Stimulated activated CD8-positive, alpha-beta memory T cell treated with anti-CD3 and anti-CD28 coated beads, Interleukin-15, amount 100 ng/mL, for 24 hours (primary cell): ENCODE measurements around the gene UNCX.
"Not testable (repeated sequence)": the region's sequence is repeated elsewhere in the genome, so short reads cannot be mapped to it uniquely, and the experiment has no call there.

Experiments used
- DNase-seq: peaks from one replicate; pipeline ENCODE4 v3.0.0-alpha.2; 2020; ENCODE audit warnings: low read depth

Gene UNCX

DNA sequence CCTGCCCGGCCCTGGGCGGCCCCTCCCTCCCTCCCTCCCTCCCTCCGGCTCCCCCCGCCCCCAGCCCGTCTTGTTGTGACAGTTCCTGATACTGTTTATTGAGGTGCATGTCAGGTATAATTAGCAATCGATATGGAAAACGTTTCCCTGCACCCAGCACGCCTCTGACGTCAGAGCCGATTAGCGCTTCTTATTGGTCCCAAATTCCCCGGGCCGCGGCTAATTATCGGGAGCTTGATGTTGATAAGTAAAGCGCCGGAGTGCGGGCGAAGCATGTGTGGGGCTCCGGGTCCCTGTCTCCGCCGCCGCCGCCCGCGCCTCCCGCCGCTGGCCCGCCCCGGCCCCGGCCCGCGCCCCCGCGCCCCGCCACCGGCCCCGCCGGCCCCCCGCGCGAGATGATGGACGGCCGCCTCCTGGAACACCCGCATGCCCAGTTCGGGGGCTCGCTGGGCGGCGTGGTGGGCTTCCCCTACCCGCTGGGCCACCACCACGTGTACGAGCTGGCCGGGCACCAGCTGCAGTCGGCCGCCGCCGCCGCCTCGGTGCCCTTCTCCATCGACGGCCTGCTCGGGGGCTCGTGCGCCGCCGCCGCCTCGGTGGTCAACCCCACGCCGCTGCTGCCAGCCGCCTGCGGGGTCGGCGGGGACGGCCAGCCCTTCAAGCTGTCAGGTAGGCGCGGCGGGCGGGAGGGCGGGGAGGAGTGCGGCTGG, at the start of gene UNCX:
Gene UNCX, plus strand, starts transcription at position 250 of the 710 bp plus-strand sequence. Its CDS starts 146 bp downstream, at position 396.
- DNase-seq: no peak

DNA sequence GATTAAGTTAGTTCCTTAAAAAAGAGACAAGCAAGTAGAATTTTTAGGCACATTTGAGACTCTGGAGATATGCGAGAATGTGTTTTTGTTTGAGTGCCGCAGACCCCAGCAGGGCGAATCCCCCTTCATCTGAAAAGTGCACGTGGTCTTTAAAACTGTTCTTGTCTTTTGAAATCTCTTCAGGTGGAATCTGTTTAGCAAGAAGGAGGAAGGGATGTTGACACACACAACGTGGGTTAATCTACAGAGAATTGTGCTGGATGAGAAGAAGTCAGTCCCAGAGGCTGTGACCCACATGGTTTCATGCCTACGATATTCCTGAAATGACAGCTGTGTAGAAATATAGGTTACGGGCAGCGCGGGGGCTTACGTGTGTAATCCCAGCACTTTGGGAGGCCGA, 45.5 kb upstream of the UNCX start:
- DNase-seq: no peak

DNA sequence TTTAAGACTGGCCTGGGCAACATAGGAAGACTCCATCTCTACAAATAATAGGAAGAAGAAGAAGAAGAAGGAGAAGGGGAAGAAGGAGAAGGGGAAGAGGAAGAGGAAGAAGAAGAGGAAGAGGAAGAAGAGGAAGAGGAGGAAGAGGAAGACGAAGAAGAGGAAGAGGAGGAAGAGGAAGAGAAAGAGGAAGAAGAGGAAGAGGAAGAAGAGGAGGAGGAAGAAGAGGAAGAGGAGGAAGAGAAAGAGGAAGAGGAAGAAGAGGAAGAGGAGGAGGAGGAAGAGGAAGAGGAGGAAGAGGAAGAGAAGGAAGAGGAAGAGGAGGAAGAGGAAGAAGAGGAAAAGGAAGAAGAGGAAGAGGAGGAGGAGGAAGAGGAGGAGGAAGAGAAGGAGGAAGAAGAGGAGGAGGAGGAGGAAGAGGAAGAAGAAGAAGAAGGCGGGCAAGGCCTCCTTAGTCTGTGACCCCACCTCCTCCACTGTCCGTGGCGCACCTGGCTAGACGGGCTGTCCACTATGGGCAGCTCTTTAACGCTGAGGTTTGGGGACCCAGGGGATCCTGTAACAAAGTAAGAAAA, 43.9 kb upstream of the UNCX start:
- no peak for DNase-seq

DNA sequence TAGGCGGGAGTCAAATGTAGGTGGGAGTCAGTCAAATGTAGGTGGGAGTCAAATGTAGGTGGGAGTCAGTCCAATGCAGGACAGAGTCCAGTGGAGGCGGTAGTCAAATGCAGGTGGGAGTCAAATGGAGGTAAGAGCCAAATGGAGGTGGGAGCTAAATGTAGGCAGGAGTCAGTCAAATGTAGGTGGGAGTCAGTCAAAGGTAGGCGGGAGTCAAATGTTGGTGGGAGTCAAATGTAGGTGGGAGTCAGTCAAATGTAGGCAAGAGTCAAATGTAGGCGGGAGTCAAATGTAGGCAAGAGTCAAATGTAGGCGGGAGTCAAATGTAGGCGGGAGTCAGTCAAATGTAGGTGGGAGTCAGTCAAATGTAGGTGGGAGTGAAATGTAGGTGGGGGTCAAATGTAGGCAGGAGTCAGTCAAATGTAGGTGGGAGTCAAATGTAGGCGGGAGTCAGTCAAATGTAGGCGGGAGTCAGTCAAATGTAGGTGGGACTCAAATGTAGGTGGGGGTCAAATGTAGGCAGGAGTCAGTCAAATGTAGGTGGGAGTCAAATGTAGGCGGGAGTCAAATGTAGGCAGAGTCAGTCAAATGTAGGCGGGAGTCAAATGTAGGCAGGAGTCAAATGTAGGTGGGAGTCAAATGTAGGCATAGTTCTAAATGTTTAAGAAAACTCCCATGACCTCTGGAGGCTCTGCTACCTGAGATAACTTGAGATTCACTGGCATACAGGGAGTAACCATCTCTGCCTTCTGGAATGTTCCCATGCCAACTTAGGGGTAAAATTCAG, 42.5 kb upstream of the UNCX start:
- no peak for DNase-seq

DNA sequence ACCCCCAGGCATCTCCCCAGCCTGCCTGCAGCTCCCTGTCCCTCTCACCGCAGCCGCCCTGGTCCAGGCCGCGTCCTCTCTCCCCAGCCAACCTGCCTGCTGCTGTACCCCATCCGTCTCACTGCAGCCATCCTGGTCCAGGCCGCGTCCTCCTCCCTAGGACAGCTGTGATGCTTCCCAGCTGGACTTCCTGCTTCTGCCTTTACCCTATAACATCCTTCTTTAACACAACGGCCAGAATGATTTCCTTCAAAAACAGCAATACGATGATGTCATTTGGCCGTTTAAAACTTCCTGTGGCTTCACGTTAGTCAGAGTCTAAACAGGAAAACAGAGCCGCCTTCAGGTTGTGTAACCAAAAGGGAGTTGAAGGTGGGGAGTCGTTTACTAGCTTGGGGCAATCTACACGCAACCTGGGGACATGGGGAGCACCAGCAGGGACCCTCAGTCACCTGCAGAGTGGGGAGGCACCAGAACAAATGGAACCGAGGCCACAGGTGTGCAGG, 40.4 kb upstream of the UNCX start:
- DNase-seq: no peak

DNA sequence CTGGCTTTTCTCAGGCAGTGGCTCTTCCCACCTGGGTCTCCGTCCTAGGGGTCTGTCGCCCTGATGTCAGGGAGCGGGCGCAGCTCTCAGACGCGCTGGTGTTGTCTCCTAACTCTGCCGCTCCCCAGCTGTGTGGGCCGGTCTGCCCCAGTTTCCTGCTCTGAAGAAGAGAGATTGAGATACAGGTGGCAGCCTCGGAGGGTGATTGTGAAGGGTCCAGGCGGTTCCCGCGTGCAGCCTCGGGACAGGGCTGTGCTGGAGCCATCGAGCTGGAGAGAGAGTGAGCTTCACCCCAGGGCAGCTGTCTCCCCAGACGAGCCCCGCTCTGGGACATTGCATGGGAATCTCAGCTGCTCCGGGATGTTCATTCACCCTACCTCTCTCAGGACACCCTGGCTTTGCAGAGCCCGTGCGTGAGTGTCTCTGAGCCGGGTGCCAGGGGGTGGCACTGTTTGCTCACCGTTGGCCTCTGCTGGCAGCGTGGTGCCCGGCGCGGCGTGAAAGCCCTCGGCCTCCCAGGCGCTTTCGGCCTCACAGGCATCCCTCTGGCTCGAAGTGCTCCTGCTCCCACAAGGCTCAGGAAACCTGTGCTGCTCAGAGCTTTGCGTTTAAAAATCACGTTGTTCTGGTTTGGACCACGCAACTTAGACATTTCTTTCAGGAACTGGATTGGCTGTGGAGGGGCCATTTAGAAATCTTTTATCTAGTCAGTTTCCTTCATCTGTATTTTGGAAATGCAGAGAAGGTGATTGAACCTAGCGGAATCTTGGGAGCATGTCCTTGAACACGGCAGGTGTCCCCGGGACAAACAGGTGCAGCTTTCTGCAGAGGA, 38.9 kb upstream of the UNCX start:
- no peak for DNase-seq

DNA sequence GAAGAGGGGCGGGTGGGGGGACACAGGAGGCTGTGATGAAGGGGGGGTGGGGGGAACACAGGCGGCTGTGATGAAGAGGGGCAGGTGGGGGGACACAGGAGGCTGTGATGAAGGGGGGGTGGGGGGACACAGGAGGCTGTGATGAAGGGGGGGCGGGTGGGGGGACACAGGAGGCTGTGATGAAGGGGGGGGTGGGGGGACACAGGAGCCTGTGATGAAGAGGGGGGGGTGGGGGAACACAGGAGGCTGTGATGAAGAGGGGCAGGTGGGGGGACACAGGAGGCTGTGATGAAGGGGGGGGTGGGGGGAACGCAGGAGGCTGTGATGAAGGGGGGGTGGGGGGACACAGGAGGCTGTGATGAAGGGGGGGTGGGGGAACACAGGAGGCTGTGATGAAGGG, 36.2 kb upstream of the UNCX start:
- not testable (repeated sequence) for DNase-seq

DNA sequence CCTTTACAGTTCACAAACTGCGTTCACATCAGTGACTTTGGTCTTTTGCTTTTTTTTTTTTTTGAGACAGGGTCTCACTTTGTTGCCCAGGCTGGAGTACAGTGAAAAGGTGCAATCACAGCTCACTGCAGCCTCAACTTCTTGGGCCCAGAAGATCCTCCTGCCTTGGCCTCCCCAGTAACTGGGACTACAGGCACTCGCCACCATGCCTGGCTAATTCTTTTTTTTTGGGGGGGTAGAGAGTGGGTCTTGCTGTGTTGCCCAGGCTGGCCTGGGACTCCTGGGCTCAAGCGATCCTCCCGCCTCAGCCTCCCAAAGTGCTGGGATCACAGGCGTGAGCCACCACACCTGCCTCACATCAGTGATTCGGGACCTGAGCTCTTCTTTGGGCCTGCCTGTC, 35.7 kb upstream of the UNCX start:
- no peak for DNase-seq

DNA sequence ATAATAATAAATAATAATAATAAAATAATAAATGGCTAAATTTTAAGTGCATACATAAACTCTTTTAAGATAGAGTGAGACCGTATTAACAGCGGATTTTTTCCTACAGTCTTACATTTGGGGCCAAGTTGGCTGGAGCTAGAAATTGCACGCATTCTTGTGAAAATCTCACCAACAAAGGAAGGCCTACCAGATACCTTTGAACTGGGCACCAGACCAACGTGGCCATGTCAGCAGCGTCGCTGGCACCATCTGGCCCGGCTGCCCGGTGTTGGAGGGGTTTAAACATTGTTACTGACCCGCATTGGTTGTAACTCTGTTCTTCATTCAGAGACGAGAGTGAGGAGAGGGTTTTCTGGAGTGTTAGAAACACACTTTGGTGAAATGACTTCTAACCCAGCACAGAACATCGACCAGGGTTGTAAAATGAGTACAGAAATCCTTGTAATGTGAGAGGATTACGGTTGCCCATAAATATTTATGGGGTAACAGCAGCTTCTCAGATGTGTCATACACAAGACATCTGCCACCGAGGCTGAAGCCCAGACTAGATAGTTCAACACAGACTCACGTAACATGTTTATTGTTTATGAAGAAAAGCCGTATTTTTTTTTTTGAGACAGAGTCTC, 34.6 kb upstream of the UNCX start:
- no peak for DNase-seq

DNA sequence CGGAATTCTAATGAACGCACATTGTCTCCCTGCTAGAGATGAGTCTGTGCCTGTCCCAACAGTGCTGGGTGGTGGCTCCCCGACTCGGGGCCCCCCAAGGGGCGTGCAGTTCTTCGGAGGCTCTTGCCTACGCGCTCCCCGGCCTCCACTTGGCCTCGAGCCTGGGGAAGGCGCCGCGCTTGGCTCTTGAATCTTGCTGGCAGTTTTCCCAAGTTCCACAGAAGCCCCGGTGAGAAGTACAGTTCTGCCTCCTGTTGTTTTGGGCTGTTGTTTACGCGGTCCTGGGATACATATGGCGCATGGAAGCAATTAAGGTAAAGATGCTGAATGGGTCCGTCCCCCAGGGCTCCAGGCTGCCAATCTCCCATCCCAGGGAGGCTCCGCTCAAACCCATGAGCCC, 32.6 kb upstream of the UNCX start:
- DNase-seq: no peak

DNA sequence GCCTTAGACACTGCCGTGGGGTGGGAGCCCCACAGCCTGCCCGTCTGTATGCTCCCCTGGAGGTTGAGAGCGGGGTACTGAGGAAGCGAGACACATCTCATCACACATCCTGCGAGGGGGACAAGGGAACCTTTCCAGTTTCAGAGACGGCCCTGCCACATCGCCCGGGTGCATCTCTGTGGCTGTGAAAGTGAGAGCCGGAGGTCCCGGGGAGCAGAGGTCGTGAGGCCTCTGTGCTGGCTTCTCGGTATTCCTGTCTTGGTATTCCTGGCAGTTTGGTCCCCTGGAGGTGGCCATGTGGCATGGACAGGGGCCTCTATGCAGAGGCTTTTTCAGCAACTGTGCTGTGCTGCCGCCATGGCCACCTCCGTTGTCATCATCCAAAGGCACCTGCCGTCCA, 30.8 kb upstream of the UNCX start:
- DNase-seq: no peak

DNA sequence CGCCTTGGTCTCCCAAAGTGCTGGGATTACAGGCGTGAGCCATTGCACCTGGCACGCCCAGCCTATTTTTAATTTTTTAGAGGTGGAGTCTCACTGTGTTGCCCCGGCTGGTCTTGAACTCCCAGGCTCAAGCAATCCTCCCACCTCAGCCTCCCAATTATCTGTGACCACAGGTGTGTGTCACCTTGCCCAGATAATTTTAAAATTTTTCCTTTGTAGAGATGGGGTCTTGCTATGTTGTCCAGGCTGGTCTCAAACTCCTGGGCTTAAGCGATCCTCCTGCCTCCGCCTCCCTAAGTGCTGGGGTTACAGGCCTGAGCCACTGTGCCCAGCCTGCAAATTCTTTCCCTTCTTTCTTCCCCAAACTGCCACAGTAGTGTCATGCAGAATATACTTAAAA, 29.8 kb upstream of the UNCX start:
- not testable (repeated sequence) for DNase-seq

DNA sequence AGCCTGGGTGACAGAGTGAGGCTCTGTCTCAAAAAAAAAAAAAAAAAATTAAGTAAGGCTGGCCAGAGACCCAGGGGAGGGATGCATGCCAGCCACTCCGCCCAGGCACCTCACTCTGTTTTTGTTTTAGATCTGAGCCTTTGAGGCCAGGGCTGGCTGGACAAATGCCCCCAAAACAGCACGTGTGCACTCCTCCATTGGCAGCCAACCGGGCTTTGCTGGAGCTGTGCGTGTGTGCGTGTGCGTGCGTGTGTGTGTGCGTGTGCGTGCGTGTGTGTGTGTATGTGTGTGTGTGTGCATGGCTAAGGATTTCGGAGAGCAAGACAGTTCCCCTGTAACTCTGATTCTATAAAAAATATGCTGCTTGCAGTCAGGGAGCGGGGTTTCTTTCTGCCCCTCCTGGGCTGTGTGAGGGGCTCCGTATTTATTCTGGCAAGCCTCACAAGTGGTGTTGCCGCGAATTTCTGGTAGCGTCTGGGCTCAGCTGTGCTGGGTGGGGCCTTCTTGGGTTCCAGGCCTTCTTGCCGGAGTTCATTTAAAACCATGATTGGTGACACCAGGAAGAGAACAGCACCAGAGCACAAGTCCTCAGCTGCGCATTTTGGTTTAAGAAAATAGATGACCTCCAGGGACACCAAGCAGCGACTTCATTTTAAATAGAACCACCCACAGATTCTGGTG, 28.1 kb upstream of the UNCX start:
- no peak for DNase-seq

DNA sequence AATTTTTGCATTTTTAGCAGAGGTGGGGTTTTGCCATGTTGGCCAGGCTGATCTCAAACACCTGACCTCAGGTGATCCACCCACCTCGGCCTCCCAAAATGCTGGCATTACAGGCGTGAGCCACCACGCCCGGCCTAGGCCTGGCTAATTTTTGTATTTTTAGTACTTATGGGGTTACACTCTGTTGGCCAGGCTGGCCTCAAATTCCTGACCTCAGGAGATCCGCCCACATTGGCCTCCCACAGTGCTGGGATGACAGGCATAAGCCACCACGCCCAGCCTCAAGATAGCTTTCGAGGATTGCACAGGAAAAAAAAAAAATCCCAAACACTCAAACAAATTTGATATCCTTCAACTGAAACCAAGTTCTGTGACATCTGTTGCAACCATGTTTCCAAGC, 26.9 kb upstream of the UNCX start:
- not testable (repeated sequence) for DNase-seq

DNA sequence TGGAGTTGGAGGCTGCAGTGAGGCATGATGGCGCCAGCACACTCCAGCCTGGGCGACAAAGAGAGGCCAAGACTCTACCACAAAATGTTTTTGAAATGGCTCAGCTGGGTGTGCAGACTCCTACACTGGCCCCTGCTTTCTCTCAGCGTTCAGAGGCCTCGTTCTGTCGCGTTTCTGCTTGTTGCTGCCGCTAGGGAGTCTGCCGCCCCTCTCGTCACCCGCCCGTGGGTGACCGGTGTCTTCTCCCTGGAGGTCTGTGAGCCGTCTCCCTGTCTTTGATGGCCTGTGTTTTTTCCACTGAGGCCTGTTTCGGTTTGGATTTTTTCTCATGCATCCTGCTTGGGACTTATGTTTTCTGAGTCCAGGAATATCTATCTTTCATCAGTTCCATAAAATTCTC, 23.6 kb upstream of the UNCX start:
- DNase-seq: no peak

DNA sequence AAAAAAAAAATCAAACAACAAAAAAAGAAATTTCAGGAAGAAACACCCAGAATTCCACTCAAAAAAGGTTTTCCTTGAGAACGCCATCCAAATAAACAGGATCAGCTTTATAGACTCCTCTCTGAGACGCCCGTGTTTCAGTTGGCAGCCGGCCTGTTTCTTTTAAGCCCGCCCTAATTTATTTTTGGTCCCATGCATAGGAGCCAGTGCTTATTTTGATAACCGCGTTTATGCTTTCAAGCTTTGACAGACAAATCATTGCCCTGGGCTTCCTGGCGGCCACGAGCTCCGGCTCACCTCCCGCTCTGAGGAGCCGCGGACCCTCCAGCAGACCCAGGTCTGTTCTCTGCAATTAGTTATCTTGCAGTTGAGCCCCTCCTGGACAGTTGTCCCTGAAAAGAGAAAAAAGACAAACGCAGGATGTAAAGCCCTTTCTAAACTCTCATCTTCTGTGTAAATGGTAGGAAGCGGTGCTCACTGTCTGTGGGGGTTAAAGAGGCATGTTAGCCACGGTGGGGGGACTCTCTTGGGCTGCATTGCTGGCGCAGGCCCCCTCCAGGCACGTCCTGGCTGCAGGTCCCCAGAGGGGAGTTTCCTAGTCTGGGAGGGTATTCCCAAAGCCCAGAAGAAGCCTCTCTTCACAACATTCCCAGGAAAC, 22.2 kb upstream of the UNCX start:
- DNase-seq: no peak

DNA sequence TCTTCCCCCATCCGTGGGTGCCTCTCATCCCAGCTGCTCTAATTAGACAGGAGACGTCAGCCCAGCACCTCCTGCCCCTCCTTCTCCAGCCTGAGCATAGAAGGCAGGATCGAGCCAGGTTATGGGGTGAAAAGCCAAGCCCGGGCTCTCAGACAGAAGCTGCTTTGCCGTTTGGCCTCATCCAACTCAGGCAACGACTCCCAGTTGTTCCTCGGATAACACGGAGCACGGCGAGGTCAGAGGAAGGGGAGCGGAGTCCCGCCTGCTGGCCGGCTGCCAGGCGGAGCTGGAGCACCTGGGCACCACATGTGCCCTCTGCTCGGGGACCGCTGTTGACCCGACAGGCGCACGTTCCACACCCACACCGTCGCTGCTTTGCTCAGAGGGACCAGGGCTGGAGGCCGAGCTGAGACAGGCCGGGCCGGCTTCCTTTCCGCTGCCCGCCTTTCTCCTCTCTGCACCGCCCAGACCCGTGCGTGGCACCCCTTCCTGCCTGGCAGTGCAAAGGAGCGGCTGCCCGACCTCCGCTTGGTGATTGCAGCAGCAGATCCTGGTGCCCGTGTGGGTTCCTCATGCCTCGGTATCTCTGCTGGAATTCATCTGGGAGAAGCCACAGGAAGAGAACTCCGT, 21.6 kb upstream of the UNCX start:
- no peak for DNase-seq

DNA sequence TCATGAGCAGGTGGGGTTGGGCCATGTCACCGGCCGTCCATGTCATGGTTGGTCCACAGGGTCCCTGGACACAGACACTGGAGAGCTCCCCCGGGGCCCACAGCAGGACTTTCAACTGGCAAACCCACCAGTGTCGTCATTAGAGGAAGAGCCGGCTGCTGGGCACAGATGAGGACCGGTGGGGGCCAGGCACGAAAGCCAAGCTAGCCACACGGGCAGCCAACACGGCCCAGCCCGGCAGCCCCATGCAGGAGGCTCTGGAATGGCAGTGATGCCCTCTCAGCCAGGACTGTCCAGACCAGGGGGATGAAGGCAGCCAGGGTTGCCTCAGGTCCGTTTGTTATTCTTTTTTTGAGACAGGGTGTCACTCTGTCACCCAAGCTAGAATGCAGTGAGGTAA, 21.1 kb upstream of the UNCX start:
- DNase-seq: no peak

DNA sequence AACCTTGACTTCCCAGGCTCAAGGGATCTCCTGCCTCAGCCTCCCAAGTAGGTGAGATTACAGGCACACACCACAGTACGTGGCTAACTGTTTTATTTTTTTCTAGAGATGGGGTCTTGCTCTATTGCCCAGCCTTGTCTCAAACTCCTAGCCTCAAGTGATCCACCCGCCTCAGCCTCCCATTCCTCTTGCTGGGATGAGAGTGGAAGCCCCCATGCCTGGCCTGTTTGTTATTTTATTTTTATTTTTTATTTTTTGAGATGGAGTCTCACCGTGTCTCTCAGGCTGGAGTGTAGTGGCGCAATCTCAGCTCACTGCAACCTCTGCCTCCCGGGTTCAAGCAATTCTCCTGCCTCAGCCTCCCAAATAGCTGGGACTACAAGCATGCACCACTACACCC, 20.6 kb upstream of the UNCX start:
- not testable (repeated sequence) for DNase-seq

DNA sequence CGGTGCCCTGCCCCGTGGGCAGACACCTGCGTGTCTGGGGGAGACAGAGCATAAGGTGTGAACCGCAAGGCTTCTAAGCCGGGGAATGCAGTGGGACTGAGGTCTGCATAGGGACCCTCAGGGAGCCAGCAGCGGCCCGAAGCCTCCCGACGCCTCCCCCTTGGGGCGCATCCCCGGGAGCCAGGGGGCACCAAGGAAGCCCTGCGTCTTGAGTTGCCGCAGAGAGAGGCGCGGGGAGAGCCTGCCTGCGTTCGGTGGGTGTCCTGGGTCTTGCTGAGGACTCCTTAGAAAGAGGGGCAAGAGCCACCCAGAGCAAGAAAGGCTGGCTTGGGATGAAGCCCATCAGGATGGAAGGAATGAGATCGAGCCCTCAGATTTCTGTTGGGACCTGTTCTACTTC, 18.2 kb upstream of the UNCX start:
- DNase-seq: no peak
